ENCODE measurements around the gene YAE1. TPM values are rescaled to one million over a fixed set of nuclear protein-coding genes. Genes with fewer than 3 reads are reported as not detected.

Gene YAE1, protein sequence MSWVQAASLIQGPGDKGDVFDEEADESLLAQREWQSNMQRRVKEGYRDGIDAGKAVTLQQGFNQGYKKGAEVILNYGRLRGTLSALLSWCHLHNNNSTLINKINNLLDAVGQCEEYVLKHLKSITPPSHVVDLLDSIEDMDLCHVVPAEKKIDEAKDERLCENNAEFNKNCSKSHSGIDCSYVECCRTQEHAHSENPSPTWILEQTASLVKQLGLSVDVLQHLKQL
- total RNA-seq: 10 to 100 TPM; 10.9 to 13.8 TPM

DNA sequence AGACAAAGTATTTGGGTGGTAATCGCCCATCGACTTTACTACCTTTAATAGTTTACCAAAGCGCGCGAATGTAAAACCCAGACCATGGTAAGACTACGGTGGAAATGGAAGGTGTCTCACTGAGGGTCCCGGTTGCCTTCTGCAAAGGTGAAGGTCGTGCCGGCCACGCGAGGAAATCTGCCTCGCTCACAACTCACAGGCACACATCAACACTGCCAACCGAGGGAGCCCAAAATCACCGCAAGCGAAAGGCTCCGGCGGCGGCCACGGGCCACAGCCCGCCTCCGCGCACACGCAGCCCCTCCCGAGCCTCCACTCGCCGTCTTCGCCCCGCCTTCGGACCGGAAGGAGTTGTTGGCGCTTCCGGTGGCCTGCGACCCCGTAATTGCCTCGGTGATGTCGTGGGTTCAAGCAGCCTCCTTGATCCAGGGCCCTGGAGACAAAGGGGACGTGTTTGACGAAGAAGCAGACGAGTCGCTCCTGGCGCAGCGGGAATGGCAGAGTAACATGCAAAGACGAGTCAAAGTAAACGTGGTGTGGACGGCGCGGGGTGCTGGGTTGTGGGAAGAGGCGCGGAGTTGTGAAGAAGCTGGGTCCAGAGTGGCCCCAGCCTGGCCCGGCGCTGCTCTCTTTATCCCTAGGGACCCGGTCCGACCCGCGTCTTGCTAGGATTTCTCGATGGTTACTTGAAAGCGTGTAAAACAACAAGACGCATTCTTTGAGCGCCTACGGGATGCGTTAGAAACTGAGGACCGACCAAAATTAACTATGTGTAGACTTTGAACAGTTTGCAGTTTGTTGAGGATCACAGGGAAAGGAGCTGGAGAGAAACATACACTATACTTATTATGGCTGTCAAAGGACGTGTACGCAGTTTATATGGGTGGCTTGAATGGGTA, at the start of gene YAE1:
Gene YAE1 (plus strand): TSS at position 382 of the 899 bp plus-strand sequence. CDS start 15 bp downstream, at position 397.

Other genes starting within 250 kb of the YAE1 start
- 10 to 100 TPM; 32.1 to 33.4 TPM for gene RALA, start 57.2 kb downstream of the YAE1 start, total RNA-seq

Data from activated naive CD4-positive, alpha-beta T cell treated with anti-CD3 and anti-CD28 coated beads, Interleukin-2, amount 10 ng/mL, durations not matched to agents 5 hours and 36 hours (primary cell).